Bone marrow (tissue), 2 donors: ENCODE measurements around the gene MYO1D.
A peak's percentile ranks its signal among the peaks of the same experiment; 100 is the strongest.
"Not testable (repeated sequence)": the region's sequence is repeated elsewhere in the genome, so short reads cannot be mapped to it uniquely, and the experiment has no call there.

Experiments
- DNase-seq, 2 donors: peaks; one replicate each; lab custom pipeline; 2025; lab: John Stamatoyannopoulos, UW

MYO1D gene

DNA sequence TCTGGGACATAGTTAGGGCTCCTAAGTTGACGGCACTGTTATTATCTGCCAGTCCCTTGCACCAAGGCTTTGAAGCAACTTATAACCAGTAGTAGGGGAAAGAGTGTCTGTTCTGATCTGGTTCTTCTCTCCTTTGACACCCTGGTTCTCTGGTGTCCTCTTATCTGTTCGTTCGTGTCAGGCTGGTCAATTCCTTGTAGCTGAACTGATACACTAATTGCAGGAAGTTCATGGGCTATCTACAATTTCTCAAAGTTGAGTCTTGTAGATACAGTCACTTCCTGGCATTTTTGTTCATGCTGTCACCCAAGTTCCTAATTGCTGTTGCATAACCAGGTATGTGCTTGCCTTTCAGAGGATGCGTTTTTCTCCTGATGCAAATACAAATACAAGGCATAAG is 17.3 kb upstream of the MYO1D start:
- no peak for DNase-seq

GRCh38 chr17:32887410-32887809 is 10.5 kb upstream of the MYO1D start:
- DNase-seq: not testable (repeated sequence)

DNA sequence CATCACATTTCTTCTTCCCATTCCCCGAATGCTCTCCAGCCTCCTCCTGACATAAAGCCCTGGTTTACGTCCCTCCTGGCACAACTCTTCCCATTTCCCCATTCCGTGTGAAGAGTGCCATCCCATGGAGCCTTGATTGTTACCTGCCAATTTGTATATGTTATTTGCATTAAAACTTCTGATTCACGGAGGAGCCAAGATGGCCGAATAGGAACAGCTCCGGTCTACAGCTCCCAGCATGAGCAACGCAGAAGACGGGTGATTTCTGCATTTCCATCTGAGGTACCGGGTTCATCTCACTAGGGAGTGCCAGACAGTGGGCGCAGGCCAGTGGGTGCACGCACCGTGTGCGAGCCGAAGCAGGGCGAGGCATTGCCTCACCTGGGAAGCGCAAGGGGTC is 10.0 kb upstream of the MYO1D start:
- not testable (repeated sequence) for DNase-seq

- DNase-seq: no peak
Observed at GRCh38 chr17:32882734-32883133, 5.8 kb upstream of the MYO1D start.

- no peak for DNase-seq
Observed at GRCh38 chr17:32882029-32882428, 5.1 kb upstream of the MYO1D start.

- DNase-seq: no peak
Observed at GRCh38 chr17:32880671-32881453, 3.9 kb upstream of the MYO1D start.

- no peak for DNase-seq
Observed at GRCh38 chr17:32879134-32879533, 2.2 kb upstream of the MYO1D start.

DNA sequence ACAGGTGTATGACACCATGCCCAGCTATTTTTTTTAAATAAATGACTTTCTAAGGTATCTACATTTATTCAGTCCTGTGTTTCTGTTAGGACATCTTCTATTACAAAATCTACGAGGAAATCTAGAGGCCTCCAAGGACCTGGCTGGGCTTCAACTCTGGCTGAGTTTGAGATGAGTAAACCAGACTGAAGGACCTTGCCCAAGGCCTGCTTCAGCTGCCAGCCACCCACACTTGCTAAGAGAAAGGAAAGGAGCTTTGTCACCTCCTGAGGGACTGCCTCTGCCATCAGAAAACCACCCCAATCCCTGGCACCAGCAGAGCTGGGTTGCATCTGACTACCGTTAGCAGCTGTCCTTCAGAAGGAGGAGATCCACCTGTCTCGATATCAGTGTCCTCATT is 1.3 kb upstream of the MYO1D start:
- no peak for DNase-seq

DNA sequence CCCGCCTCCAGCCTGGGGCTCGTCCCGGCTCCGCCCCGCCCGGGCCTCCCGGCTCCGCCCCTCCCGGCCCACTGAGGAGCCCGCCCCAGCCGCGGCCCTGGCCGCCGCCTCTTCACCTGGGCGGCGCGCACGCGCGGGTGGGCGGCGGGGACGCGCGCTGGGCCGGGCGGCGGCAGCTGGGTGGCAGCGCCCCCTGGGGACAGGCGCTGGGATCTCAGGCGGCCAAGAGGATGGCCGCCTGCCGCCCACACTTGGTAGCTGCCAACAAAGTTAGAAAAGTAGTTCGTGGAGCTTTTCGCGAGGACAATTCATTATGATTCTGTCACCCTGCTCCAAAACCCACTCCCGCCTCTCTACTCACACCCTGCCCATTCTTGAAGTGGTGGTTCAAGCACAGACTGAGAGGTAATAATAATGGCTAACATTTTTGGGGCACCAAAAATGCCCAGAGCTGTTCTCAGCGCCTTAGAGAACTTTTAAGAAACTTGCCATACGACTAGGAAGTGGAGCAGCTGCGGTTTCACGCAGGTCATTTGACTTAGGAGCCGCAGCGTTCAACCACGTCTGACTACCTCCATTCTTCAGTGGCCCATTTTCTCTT is 340 bp upstream of the MYO1D start:
- DNase-seq: peak; percentile 20 to 79

DNA sequence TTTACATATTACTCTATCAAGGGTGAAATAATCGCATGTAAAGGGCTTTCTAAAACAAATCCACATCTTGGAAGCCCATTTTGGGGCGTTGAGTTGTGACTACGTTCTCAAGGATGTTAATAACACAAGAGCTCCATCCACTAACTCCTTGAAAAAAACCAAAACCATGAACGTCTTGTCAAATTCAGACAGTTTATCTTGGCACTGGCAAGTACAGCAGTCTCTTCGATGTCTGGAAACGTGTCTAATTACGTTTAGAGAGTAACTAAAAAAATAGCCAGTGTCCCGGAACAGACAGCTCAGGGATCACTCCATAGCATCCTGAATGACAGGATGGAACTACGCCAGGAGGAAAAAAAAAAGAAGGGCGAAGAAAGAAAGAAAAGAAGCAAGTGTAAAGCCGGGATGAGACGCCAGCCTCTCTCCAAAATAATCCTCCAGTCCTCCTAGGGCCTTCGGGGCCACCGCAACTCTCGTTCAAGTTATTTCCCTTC is 954 bp downstream of the MYO1D start:
- DNase-seq: no peak

GRCh38 chr17:32875230-32875917 is 1.6 kb downstream of the MYO1D start:
- DNase-seq: no peak

GRCh38 chr17:32873114-32873513 is 3.8 kb downstream of the MYO1D start:
- no peak for DNase-seq

- DNase-seq: no peak
Observed at GRCh38 chr17:32871746-32872145, 5.2 kb downstream of the MYO1D start.

DNA sequence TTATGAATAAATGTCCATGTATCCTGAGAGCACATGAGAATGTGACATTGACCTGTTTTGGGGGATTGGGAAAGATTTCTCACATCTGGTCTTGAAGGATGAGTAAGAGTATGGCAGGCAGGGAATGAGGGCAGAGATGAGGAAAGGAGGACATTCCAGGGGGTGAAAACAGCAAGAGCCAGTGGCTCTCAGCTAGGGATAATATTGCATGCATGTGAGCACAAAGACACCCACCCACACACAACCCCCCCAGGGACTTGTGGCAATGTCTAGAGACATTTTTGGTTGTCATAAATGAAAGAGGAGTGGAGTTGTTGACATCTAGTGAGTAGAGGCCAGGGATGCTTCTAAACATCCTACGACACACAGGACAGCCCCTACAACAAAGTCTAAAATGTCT is 6.0 kb downstream of the MYO1D start:
- DNase-seq: no peak

DNA sequence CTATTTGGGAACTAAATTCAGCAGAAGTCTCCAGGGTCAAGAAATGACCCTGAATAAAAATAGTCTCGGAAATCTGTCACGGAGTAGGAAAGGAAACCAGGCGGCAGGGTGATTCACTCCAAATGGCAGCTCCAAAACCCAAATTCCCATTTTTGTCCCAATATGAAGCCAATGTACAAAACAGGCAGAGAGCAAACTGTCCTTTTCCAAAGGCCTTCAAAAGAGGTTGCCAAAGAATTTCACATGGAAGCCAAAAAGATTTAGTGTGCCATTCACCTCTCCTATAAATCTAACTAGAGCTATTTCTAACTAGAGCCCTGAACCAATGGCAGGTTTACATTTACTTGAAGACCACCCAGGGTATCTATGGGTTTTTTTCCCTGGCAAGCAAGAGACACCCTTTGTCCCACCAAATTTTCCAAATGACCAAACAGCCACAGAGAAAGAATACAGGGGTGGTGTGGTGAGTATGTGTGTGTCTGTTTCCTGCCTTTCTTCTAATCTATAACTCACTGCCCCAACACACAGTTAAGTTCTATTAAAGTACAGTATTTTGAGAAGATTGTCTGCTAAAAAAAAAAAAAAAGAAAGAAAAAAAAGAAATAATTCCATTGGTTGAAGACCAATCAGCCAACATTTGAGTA is 6.8 kb downstream of the MYO1D start:
- no peak for DNase-seq

DNA sequence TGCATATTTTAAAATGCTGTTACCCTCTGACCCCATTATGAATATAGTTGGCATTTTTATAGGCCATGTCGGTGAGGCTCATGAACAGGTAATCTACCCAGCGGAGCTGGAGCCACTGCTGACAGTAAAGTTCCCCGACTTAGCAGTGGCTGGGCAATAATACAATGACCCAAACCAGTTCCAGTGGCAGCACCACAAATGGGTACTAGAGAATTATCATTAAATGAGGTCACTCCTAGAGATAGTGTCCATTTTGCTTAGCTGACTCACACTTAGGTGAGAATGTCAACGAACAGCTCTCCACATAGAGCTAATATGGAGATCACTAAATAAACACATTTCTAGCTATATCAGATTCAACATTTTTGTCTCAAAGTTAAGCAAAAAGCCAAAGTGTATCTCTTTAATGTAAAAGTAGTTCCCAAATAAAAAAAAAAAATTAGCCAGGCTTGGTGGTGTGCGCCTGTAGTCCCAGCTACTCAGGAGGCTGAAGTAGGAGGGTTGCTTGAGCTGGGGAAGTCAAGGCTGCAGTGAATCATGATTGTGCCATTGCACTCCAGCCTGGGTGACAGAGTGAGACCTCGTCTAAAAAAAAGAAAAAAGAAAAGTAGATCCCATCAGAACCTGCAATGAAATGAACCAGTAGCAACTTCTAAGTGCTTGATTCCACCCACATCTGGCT is 7.4 kb downstream of the MYO1D start:
- no peak for DNase-seq

DNA sequence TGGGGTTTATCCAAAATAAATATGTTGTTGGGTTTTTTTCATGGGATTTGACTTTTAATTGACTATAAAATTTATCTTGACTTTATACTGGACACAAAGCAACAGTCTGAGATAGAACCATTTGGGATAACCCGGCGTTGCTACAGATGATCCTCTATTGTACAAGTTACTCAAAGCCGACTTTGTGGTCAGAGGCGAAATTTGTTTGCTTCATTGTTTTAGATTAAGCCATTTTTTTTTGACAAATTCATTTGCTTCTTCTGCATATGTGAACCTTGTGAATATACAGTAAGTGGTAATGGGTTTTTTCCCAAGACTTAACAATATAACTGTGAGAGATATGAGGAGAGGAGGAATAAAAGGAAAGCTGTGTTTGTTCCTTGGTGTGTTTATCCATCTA is 11.8 kb downstream of the MYO1D start:
- no peak for DNase-seq

- no peak for DNase-seq
Observed at GRCh38 chr17:32863559-32863958, 13.4 kb downstream of the MYO1D start.

- no peak for DNase-seq
Observed at GRCh38 chr17:32862940-32863339, 14.0 kb downstream of the MYO1D start.

DNA sequence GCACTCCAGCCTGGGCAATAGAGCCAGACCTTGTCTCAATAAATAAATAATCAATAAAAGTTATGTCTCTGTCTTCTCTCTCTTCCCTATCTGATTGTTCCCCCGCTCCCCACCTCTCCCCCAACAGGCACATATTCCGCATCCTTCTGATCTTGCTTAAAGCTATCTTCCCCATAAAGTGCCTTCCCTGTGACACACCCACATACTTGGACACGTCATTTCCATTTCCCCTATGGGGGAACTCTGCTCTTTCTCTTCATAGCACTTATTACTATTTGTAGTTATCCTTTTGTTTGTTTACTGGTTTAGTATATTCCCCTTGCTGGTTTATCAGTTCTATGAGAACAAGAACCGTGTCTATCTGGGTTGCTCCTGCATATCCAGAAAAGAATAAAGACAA is 14.9 kb downstream of the MYO1D start:
- no peak for DNase-seq

DNA sequence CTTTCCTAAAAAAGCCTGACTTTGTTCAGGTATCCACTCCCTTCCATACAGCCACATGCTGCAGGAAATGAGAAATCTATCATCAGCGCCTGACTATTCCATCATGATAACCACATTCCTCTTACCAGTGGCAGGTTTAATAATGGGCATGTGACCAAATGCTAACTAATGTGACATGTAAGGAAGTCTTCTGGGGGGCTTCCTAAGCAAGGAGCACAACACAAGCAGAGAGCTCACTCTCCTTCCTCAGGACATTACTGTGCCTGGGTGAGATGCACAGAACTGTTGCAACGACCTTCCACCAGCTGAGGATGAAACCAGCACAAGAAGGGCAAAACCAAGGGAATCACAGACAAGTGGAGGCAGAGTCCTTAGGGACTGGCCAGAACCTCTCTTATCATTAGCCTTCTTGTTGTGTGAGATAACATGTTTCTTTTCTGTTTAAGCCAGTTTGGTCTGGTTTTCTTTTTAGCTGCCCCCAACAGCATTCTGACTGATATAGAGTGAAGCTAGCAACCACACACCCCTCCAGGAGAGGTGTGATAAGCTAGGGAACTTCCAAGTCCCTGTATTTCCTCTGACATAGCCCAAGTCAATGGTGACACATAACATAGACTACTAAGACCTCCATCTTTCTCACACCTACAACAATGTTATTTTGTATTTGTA is 16.9 kb downstream of the MYO1D start:
- DNase-seq: no peak
